GM21423 (cell line): ENCODE results near the gene PODNL1.
A peak's percentile ranks its signal among the peaks of the same experiment; 100 is the strongest.

Source experiments
- ATAC-seq: cut with Tn5 transposase; IDR thresholded peaks from one replicate; pipeline ENCODE4 v1.9.1; 2021; ENCODE audit warnings: mild to moderate bottlenecking, moderate library complexity; ENCODE audit not compliant: unreplicated experiment

Gene PODNL1, protein sequence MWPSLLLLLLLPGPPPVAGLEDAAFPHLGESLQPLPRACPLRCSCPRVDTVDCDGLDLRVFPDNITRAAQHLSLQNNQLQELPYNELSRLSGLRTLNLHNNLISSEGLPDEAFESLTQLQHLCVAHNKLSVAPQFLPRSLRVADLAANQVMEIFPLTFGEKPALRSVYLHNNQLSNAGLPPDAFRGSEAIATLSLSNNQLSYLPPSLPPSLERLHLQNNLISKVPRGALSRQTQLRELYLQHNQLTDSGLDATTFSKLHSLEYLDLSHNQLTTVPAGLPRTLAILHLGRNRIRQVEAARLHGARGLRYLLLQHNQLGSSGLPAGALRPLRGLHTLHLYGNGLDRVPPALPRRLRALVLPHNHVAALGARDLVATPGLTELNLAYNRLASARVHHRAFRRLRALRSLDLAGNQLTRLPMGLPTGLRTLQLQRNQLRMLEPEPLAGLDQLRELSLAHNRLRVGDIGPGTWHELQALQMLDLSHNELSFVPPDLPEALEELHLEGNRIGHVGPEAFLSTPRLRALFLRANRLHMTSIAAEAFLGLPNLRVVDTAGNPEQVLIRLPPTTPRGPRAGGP

DNA sequence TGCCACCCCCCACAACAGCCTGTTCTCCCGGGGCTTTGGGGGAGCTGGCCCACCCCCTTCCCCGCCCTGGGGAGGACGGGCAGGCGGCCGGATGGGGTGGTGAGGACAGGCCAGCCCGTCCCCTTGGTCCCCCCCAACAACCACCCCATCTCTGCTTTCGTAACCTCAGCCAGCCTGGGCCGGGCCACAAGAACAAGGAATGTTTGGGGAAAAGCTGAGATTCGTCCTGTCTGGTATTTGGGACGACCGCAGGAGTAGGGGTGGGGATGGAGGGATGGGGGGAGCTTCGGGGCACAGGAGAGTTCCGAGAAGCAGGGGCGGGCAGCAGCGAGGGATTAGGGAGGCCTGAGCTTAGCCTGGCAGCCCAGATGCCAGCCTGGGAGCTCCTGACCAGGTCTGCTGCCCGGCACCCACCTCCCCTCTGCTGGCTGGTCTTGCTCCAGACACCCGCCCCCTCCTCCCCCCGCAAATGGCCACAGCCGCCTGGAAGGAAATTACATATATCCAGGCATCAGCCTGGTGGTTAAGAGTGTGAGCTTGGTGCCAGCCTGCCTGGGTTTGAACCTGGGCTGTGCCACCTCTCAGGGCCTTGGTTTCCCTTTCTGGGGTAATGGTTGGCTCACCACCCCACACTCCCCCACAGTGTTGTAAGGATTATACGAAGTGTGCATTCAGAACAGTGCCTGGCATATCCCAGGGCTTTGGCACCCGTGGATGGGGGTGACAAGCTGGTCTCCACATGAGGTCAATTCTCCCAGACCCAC, at the start of gene PODNL1:
Gene PODNL1, minus strand, starts transcription at position 117 of the 764 bp plus-strand sequence. CDS start 236 bp downstream, outside the sequence.
- ATAC-seq: no peak

DNA sequence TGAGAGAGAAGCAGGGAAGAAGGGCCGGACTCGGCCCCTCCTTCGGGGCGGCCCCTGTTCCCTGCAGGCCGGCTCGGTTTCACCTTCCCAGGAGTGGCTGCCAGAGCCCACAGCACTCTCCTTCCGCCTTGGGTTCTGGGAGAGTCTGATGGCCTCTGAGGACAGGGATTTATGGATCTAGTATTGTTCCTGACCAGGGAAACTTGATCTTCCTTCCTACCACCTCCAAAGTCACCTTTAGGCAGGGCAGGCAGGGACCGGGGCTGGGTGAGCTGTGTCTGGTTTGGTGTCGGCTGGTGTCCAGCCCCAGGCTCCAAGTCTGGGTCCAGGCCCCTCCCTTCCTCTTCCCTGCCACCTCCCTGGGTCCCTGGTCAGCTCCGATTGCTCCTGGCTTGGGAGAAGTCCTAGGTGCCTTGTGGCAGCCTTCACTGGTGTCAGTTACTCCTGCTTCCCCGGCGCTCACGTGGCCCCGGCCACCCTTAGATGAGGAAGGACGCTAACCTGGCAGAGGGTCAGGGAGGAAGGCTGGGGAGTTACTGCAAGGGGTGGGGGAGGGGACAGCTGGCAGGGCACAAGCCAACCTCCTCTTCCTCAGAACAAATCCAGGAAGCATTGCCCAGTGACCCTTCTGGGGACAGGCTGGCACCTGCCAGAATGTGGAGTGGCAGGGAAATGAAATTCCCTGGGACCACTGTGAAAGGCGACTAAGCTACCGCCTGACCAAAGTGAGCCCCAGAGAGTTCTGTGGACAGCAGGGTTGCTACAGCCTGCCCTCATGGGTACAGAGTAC, 49.1 kb upstream of the PODNL1 start:
- no peak for ATAC-seq

DNA sequence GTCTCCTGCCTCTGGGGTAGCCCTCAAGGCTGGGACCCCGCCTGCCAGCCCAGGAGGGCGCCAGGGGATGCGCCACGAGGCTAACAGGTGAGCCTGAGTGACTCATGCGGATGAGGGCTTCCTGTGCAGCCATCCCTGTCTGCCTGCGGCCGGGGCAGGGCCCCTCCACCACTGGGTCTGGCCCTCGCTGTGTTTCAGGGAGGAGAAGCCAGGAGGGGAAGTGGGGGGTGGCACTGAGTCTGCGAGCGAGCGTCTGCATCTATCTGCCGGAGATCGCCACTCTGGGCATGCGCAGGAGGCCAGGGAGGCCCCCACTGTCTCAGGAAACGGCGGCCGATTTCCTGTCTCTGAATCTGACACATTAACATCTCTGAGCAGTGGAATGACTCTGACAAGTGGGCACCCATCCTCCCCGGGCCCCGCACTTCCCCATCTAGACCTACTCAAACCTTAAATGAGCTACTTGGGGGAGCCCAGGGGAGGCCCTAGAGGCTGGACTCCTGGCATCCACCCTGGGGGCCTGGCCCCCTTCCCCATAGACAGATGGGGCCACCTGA, 48.2 kb upstream of the PODNL1 start:
- ATAC-seq: peak; percentile 82

DNA sequence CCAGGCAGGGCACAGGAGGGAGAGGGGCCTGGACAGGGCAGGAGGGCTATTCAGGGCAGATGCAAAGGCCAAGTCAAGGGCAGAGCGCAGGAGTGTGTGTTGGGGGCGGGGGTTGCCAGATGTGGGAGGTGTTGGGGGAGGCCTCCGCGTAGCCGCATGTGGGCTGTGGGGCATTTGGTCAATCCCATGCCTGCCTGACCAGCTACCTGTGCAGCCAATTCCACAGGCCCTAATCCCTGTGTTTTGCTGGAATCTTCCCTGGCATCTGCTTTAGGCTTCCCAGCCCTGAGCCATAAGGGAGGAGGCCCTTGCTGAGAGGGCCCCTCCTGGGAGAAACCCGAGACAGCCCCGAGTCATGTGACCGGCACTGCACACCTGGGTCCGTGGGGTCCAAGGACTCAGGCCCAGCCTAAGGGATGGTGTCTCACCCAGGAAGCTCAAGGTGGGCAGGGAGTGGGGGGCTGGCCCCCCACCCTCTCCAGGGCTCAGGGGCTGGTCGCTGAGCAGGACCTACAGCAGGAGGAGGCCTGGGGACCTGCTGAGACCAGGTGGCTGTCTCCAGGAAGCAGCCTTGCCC, 47.6 kb upstream of the PODNL1 start:
- peak; percentile 17 for ATAC-seq

DNA sequence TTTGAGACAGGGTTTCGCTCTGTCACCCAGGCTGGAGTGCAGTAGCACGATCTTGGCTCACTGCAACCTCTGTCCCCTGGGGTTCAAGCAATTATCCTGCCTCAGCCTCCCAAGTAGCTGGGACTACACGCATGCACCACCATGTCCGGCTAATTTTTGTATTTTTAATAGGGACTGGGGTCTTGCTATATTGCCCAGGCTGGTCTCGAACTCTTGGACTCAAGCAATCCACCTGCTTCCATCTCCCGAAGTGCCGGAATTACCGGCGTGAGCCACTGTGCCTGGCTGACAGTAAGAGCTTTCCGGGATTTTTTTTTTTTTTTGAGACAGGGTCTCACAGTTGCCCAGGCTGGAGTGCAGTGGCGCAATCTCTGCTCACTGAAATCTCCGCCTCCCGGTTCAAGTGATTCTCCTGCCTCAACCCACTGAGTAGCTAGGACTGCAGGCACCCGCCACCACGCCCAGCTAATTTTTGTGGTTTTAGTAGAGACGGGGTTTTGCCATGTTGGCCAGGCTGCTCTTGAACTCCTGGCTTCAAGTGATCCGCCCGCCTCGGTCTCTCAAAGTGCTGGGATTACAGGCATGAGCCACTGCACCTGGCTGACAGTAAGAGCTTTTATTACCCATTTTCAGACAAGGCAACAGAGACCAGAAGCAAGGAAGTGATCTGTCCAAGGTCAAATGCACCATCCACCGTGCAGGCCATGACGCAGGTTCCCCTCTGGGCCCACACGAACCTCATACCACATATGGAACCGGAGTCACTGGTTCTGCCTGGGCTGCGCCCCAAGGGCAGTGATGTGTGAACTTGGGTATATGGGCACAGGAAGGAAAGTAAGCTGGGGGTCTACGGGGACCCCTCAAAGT, 46.9 kb upstream of the PODNL1 start:
- ATAC-seq: no peak

DNA sequence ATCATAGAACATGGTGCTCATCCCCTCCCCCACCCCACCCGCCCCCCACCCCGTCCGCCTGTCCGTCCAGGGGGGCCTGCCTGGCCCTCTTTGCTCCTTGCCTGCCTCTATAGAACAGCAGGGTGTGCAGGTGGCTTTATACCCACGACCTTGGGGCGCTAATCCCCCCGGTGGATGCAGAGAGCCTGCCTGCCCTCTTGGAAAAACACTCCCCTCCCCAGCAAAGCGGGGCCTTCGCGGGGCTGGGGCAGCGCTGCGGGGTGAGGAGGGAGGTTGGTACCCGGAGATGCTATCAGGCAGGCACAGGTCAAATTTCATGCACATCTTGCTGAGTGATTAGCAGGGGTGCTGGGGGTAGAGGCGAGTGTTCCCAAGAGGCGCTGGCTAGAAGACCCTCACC, 46.0 kb upstream of the PODNL1 start:
- ATAC-seq: no peak

DNA sequence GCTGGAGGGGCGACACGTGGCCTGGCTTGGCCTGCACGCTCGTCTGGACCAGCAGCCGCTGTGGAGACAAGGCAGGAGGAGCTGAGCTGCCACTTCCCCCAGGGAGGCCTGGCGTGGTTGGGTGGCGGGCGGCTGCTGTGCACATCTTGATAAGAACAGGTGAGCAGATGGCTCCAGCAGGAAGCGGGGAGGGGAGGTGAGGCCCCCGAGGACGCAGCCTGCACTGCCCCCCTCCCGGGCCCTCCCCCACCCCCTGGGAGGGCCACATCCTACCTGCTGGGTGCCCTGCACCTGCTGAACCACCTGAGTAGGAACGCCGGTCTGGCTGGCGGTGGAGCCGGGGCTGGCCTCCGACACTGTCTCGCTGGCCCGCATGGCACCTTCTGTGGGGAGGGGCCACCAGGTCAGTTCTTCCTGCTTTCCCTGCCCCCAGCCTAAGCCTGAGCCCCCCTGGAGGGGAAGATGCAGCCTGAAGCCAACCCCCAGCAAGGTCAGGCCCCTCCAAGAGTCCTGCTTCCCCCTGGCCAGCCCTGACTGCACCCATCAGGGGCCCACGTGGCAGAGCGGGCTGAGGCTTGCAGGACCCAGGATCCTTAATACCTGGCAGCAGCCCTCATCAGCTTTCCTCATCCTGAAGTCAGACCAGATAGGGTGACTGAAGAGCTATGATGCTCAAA, 45.1 kb upstream of the PODNL1 start:
- ATAC-seq: no peak

DNA sequence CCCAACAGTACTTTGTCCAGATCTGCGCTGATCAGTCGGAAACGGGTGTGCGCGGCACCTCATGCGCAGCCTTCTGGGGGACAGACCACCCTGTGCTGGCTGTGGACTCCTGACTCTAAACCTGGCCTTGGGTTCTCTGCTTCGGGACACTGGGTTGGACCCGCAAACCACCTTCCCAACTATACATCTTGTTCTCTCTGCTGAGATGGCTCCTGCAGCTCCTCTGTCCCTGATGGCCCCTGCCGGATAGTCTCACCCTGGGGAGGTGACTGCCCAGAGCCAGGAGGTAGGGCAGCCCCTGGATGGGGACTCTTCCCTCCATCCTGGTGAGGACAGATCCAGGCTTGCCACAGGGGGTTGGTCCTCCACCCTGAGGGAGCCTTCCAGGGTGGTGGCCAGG, 44.6 kb upstream of the PODNL1 start:
- no peak for ATAC-seq

DNA sequence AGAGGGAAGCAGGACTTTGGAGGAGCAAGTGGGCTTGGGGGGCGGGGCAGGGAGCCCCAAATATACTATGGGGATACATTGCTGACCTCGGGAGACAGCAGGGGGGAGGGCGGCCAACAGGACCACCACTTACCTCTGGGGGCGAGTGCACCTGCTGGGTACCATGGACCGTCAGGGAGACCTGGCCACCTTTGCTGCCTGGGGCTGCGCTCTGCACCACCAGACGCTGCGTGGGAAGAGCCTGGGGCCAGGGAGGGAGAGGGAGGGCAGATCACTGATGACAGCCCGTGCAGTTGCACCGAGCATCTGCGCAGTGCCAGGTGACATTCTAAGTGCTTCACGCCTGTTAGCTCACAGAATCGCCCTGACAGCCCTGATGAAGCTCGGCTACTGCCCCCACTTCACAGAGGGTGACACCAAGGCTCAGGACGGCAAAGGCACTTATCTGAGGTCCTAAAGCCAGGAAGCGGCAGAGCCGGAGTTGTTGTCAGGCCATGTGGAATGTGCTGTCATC, 43.8 kb upstream of the PODNL1 start:
- no peak for ATAC-seq

DNA sequence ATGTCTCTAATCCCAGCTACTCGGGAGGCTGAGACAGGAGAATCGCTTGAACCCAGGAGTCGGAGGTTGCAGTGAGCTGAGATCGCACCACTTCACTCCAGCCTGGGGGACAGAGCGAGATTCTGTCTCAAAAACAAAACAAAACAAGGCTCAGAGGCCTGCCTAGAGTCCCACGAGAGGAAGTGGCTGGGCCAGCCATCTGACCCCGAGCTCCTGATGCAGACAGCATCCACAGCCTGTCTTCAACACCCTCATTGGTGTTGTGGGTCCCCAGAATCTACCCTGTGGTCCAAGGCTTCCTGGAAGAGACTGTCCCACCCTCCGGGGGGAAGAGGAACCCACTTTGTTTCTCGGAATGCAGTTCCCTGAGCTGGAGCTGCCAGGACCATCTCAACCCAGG, 43.2 kb upstream of the PODNL1 start:
- ATAC-seq: no peak

DNA sequence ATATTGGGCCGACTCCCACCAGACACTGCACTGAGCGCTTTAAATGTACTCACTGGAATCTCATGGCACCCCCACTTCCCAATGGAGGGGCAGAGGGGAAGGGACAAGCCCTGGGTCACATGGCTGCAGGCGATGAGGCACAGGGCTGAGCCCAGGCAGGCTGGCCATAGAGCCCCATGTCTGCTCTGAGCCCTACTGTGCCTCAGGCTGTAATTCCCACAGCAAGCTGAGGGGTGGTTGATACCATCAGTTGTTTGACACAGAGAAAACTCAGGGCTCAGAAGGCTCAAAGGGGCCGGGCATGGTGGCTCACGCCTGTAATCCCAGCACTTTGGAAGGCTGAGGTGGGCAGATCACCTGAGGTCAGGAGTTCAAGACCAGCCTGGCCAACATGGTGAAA, 42.8 kb upstream of the PODNL1 start:
- no peak for ATAC-seq

DNA sequence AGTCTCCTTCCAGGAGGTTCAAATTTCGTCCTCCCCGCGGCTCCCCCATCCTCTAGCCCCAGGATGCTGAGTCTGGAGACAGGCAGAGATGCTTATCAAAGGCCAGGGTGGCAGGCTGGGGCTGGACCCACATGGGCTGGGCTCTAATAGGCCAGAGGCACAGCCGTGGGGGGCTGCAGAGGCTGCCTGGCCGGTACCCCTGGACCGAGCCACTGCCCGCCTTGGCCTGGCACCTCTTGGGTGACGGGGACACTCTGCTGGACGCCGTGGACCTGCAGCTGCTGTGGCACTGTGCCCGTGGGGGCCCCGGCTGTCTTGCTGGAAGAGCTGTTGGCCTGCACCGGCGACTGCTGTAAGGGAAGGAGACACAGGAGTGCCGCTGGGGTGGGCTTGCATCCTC, 42.1 kb upstream of the PODNL1 start:
- ATAC-seq: no peak

DNA sequence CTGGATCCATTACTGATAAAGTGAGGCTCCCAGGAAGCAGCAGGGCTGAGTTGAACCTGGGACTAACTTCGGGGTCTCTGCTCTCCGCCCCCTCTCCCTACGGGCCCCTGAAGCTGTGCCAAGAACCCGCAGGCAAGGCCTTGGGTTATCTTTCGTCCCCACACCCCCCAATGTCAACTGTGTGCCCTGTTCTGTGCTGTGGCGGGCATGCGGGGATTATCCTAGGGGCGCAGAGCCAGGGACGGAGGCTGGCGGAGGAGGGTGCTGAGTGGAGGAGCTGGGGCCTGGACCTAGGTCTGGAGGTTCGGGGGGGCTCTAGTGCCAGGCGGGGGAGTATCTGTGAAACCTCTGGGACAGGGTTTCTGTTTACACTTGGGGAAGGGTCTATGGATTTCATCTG, 41.5 kb upstream of the PODNL1 start:
- no peak for ATAC-seq

DNA sequence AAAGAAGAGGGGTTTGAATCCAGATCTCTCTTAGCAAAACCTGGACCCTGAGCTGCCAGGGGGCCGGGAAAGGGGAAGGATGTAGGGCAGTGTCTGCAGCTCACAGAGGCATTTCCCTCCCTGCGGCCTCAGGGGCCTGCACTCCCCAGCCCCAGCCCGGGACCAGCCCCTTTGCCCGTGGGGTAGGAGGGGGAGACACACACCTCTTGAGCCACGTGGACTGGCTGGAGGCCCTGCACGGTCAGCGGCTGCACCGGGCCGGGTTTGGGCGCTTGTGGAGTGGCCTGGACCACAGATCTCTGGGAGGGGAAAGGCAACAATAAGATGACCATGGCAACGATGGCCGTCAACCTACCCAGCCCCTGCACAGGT, 41.0 kb upstream of the PODNL1 start:
- ATAC-seq: no peak

DNA sequence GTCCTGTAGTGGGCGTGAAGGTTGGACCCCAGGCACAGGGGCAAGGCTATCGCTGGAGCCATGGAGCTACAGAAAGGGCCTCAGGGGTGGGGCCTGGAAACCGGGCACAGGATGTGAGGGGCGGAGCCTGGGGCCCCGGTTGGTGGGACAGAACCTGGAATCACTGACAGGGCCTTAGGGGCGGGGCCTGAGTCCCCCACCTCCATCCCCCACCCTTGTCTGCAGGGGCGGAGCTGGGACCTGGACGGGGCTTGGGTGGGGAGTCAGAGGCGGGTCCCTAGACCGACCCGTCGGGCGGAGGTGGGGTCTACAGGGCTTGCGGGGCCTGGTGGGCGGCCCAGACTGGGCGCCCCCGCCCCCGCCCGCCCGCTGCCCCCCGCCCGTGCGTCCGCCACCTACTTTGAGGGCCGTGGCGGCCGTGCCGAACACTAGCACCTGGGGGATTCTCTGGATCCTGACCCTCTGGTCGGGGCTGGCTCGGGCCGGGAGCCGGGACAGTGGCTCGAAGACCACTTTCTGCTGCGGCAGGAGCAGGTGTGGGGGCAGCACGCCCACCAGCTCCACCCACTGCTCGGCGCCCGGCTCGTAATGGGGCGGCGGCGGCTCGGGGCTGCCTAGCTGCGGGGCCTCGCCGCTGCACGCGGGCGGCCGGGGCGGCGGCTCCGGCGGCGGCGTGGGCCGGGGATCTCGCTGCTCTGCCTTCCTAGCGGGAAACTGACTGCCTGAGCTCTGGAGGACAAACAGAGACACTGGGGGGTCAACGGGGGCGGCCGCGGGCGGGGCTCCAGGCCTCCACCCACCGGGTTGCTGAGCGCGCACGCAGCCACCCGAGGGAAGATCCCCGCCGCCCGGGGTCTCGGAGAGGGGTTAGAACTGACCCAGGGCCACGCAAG, 40.4 kb upstream of the PODNL1 start:
- no peak for ATAC-seq

DNA sequence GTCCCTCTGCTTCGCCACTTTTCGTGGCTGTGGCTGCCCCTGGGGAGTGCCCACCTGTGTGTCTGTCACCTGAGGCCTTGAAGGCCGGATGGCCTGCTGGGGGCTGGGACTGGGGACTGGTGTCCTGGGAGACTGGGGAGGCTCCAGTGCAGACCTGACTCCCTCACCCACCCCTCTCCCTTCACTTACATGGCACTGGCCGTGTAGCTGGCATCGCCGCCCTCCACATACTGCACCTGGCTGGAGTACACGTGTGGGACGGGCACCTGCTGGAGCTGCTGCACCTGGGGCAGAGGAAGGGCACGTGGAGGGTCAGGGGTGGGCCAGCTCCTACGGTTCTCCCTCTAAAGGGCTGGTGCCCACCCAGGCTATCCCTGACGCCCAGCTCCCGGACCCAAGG, 39.6 kb upstream of the PODNL1 start:
- no peak for ATAC-seq

DNA sequence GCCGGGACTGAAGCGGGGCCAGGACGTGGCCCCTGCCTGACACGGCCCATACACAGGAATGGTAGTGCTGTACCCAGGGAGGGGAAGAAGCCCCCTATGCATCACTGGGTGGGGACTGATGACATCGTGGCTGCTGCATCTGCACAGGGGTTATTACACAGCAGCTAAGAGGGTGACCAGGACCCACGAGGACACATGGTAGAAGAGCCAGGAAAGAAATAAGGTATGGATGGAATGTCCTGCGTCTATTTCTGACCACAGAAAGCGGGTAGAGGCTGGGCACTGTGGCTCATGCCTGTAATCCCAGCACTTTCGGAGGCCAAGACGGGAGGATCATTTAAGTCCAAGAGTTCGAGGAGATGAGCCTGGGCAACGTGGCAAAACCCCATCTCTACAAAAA, 38.2 kb upstream of the PODNL1 start:
- ATAC-seq: no peak

DNA sequence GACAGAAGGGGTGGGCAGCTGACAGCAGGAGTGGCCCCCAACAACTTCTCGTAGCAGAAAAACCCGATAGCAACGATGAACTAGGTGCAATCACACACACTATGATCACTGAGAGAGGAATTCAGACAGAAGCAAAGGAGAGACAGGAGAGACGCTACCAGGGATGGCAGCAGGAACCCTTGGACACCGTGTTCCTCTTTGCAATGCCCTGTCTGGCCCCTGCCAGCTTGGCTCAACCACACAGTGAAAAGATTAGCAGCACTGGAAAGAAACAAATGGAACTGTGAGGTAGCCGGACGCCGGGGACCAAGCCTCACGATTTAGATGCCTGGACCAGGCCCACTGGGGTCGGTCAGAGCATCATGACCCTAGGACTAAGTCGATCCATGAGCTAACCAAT, 37.7 kb upstream of the PODNL1 start:
- no peak for ATAC-seq
